IMR-90 (cell line): ENCODE data around the gene SCN10A.

ENCODE experiments used
- CTCF ChIP-seq: conservative IDR thresholded peaks from 2 replicates; pipeline ENCODE4 v1.5.1; 2012; ENCODE audit warnings: mild to moderate bottlenecking, low read depth, low read length, improper control_type of control experiment
- MXI1 ChIP-seq: IDR thresholded peaks from 2 replicates; pipeline ENCODE4 v1.6.1; 2012; ENCODE audit warnings: low read depth, mild to moderate bottlenecking, low read length, moderate library complexity, borderline replicate concordance
- RAD21 ChIP-seq: IDR thresholded peaks from 2 replicates; pipeline ENCODE4 v1.6.1; 2012; ENCODE audit warnings: low read length, improper control_type of control experiment
- TF ChIP-seq, protein P1 (sequence below): fragments of 150-350 bp; IDR thresholded peaks from 2 replicates; pipeline ENCODE4 v1.6.1; 2016; ENCODE audit warnings: low read depth, mild to moderate bottlenecking, low read length, moderate library complexity, borderline replicate concordance

DNA sequence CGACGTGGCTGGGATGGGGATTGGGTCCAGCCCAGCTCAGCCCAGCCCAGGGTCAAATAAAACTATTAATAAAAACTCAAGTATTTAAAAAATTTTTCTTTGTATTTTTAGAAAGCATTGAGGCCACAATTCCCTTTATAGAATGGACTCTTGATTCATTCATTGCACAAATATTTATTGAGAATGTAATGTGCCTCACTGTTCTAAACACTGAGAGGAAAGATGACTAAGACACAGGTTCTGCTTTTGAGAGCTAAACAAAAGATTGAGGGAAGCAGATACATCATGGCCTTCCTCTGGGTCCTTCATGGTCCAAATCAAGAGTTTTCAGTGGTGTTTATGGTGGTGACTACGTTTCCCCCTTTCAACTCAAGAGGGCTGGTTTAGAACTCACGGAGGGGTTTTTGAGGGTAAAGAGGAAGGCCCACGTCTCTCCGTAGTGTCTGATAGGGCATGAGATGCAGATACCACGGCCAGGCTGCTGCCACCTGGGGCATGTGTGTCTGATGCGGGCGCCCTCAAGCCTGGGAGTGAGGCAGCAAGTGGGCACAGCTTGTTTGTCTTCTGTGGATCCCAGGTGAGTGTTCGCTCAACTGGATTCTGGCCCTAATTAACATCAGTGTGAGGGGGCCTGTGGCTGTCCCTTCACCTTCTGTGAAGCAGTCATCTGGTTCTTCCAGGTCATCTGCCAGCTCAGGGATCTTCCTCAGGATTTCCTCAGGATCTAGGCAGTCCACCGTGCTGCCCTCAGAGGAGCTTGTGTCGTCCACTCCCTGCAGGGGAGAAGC, 93.0 kb downstream of the SCN10A start:
- no peak for TF ChIP-seq RAD21
- TF ChIP-seq MXI1 = no peak
- TF ChIP-seq, protein P1, sequence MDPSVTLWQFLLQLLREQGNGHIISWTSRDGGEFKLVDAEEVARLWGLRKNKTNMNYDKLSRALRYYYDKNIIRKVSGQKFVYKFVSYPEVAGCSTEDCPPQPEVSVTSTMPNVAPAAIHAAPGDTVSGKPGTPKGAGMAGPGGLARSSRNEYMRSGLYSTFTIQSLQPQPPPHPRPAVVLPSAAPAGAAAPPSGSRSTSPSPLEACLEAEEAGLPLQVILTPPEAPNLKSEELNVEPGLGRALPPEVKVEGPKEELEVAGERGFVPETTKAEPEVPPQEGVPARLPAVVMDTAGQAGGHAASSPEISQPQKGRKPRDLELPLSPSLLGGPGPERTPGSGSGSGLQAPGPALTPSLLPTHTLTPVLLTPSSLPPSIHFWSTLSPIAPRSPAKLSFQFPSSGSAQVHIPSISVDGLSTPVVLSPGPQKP = no peak
- TF ChIP-seq CTCF = no peak
